Panc1 (cell line): ENCODE data around the gene SIRT7. TPM values are rescaled to one million over a fixed set of nuclear protein-coding genes. Genes with fewer than 3 reads are reported as not detected.

Source experiments
- ATAC-seq: fragments of 200-7000 bp; cut with Tn5 transposase; 2 replicates; pipeline ENCODE4 v1.9.1; 2020; ENCODE audit warnings: mild to moderate bottlenecking, moderate library complexity
- BruUV-seq: library from RNA; stranded (reverse); fragments of 400-500 nt; replicated peaks from 2 replicates; lab custom pipeline; 2021; lab: Mats Ljungman, UMichigan
- CTCF ChIA-PET: fragments of 300-600 bp; sonication (Branson Sonifier 250); formaldehyde crosslinking; loops from one replicate; lab custom pipeline; 2022; ENCODE audit warnings: antibody characterized with exemption; lab: Charles Lee
- POLR2A ChIA-PET: fragments of 300-600 bp; sonication (Branson Sonifier 250); formaldehyde crosslinking; loops from one replicate; lab custom pipeline; 2022; ENCODE audit warnings: antibody characterized with exemption; lab: Charles Lee
- DNase-seq: peaks from one replicate; pipeline ENCODE4 v3.0.0-alpha.2; 2010; ENCODE audit warnings: low read depth, low spot score
- H3K27ac ChIP-seq: 2 replicates; pipeline ENCODE4 v1.5.1; 2011; ENCODE audit warnings: mild to moderate bottlenecking, low read length, inconsistent platforms
- H3K27me3 ChIP-seq: fragments of 200-500 bp; sonication (Bioruptor generic); 2 replicates; pipeline ENCODE4 v1.6.0; 2014; ENCODE audit warnings: low read length, inconsistent platforms; ENCODE audit not compliant: control insufficient read depth, insufficient read depth
- H3K36me3 ChIP-seq: fragments of 200-500 bp; sonication (Bioruptor generic); 2 replicates; pipeline ENCODE4 v1.5.1; 2014; ENCODE audit warnings: inconsistent platforms, mild to moderate bottlenecking, low read length, moderate library complexity; ENCODE audit not compliant: control insufficient read depth, insufficient read depth
- H3K4me1 ChIP-seq: 2 replicates; pipeline ENCODE4 v1.5.1; 2011; ENCODE audit warnings: inconsistent platforms, mild to moderate bottlenecking, low read length, moderate library complexity; ENCODE audit not compliant: control insufficient read depth, insufficient read depth
- H3K4me3 ChIP-seq, 2 experiments: 2 replicates each; pipeline ENCODE4 v1.5.1; 2011 to 2012; ENCODE audit warnings: low read depth in 2 of 2, low read length in 2 of 2, mild to moderate bottlenecking in 2 of 2, inconsistent platforms in 1 of 2, moderate library complexity in 1 of 2
- H3K9me3 ChIP-seq: fragments of 200-500 bp; sonication (Bioruptor generic); 2 replicates; pipeline ENCODE4 v1.5.1; 2014; ENCODE audit warnings: low read depth, mild to moderate bottlenecking, inconsistent platforms, low read length, moderate library complexity; ENCODE audit not compliant: control insufficient read depth, insufficient read depth
- CTCF ChIP-seq: fragments of 450-650 bp; IDR thresholded peaks from 2 replicates; pipeline ENCODE4 v1.5.1; 2017; ENCODE audit warnings: mild to moderate bottlenecking
- POLR2AphosphoS5 ChIP-seq: IDR thresholded peaks from 2 replicates; pipeline ENCODE4 v1.6.1; 2012; ENCODE audit warnings: mild to moderate bottlenecking, low read depth, low read length, moderate library complexity
- REST ChIP-seq, 2 experiments: IDR thresholded peaks; 2 replicates each; pipeline ENCODE4 v1.6.1; 2011 to 2012; ENCODE audit warnings: low read depth in 2 of 2, control low read depth in 1 of 2, low read length in 1 of 2, mild to moderate bottlenecking in 1 of 2, moderate library complexity in 1 of 2; ENCODE audit not compliant: insufficient read depth in 1 of 2
- SIN3A ChIP-seq: IDR thresholded peaks from 2 replicates; pipeline ENCODE4 v1.6.1; 2012; ENCODE audit warnings: low read depth, mild to moderate bottlenecking, low read length, moderate library complexity, borderline replicate concordance; ENCODE audit not compliant: insufficient read depth
- TCF7L2 ChIP-seq: IDR thresholded peaks from 2 replicates; pipeline ENCODE4 v1.6.1; 2011; ENCODE audit warnings: mild to moderate bottlenecking, low read depth, low read length, inconsistent platforms
- in situ Hi-C: cut with HindIII; loops from 2 replicates; pipeline ENCODE4 v1.10.0; 2016; ENCODE audit warnings: low sequenced_read_pairs, low pct_unique_long_range_greater_than_20kb
- intact Hi-C: fragments of 100-400 bp; cut with micrococcal nuclease; formaldehyde crosslinking; loops from one replicate; pipeline ENCODE4 v1.10.0; 2022; ENCODE audit not compliant: unreplicated experiment
- total RNA-seq: library from RNA; stranded (reverse); gene quantifications from one replicate; pipeline ENCODE4 v1.2.1, GENCODE V29; 2021; ENCODE audit not compliant: unreplicated experiment

Gene SIRT7
- total RNA-seq, 1 experiment from 2014 or later, result 82.5 TPM

GRCh38 chr17:81891303-81891552 lies 26.7 kb downstream of the SIRT7 start:
- H3K9me3 ChIP-seq, result no peaks in the 10 kb centered on the region
- TF ChIP-seq SIN3A, result no peak
- TF ChIP-seq TCF7L2, result no peak
- TF ChIP-seq REST (IDR thresholded peaks at IDR 0.05; ENCODE audit: insufficient read depth in 1 of 2, low read depth in 2 of 2, low read length in 1 of 2), result no peak
- no peak for TF ChIP-seq CTCF
- no peak for TF ChIP-seq POLR2AphosphoS5
- ATAC-seq (peak; percentile 14), DNase-seq (no peak)
- intact Hi-C loops (no loop called here), in situ Hi-C loops (no loop called here)
- H3K27ac ChIP-seq, result no peak overlapping the region
- ChIA-PET POLR2A (no interaction called here), CTCF (no interaction called here)
- no TSS peak for BruUV-seq
- H3K27me3 ChIP-seq, result no peaks in the 10 kb centered on the region
- H3K4me3 ChIP-seq, result peak overlapping the region; percentile 85 to 95
- H3K4me1 ChIP-seq, result peaks cover 9% of the 10 kb centered on the region
- peaks cover 33% of the 10 kb centered on the region for H3K36me3 ChIP-seq

GRCh38 chr17:81890447-81891302 lies 27.3 kb downstream of the SIRT7 start:
- Histone ChIP-seq H3K27me3 (no peaks in the 10 kb centered on the region), H3K27ac (peak overlapping the region; percentile 90), H3K9me3 (no peaks in the 10 kb centered on the region), H3K4me1 (peaks cover 9% of the 10 kb centered on the region), H3K4me3 (peak overlapping the region; percentile 85 to 95), H3K36me3 (peaks cover 33% of the 10 kb centered on the region)
- in situ Hi-C loops (no loop called here), intact Hi-C loops (no loop called here)
- CTCF ChIA-PET, result no interaction called here
- BruUV-seq, result no TSS peak
- ATAC-seq, result no peak; the same call in 1 of the 2 replicates
- TF ChIP-seq POLR2AphosphoS5 (no peak), REST (IDR thresholded peaks at IDR 0.05; ENCODE audit: insufficient read depth in 1 of 2, low read depth in 2 of 2, low read length in 1 of 2) (peak in 1 of 2 experiments; percentile 21; a peak in 1 of 4 replicates)
- POLR2A ChIA-PET, result no interaction called here
- no peak for DNase-seq
